Coronary artery (tissue), 2 donors: Measurements from ENCODE around the gene AFF3.

ENCODE experiments used
- DNase-seq: peaks from one replicate; pipeline ENCODE4 v3.0.0-alpha.2; 2017; ENCODE audit warnings: low spot score
- H3K27ac ChIP-seq, 2 donors: fragments of 200-600 bp; sonication (generic); one replicate each; pipeline ENCODE4 v1.5.1; 2016 to 2019
- H3K4me3 ChIP-seq: fragments of 200-600 bp; sonication (generic); 2 replicates; pipeline ENCODE4 v1.5.1; 2016; ENCODE audit warnings: mild to moderate bottlenecking, moderate library complexity
- TF ChIP-seq, protein P1 (sequence below): fragments of 200-600 bp; sonication (generic); IDR thresholded peaks from one replicate; pipeline ENCODE4 v1.5.1; 2019; ENCODE audit warnings: antibody characterized with exemption

Gene AFF3, protein sequence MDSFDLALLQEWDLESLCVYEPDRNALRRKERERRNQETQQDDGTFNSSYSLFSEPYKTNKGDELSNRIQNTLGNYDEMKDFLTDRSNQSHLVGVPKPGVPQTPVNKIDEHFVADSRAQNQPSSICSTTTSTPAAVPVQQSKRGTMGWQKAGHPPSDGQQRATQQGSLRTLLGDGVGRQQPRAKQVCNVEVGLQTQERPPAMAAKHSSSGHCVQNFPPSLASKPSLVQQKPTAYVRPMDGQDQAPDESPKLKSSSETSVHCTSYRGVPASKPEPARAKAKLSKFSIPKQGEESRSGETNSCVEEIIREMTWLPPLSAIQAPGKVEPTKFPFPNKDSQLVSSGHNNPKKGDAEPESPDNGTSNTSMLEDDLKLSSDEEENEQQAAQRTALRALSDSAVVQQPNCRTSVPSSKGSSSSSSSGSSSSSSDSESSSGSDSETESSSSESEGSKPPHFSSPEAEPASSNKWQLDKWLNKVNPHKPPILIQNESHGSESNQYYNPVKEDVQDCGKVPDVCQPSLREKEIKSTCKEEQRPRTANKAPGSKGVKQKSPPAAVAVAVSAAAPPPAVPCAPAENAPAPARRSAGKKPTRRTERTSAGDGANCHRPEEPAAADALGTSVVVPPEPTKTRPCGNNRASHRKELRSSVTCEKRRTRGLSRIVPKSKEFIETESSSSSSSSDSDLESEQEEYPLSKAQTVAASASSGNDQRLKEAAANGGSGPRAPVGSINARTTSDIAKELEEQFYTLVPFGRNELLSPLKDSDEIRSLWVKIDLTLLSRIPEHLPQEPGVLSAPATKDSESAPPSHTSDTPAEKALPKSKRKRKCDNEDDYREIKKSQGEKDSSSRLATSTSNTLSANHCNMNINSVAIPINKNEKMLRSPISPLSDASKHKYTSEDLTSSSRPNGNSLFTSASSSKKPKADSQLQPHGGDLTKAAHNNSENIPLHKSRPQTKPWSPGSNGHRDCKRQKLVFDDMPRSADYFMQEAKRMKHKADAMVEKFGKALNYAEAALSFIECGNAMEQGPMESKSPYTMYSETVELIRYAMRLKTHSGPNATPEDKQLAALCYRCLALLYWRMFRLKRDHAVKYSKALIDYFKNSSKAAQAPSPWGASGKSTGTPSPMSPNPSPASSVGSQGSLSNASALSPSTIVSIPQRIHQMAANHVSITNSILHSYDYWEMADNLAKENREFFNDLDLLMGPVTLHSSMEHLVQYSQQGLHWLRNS (N-terminal part only)

DNA sequence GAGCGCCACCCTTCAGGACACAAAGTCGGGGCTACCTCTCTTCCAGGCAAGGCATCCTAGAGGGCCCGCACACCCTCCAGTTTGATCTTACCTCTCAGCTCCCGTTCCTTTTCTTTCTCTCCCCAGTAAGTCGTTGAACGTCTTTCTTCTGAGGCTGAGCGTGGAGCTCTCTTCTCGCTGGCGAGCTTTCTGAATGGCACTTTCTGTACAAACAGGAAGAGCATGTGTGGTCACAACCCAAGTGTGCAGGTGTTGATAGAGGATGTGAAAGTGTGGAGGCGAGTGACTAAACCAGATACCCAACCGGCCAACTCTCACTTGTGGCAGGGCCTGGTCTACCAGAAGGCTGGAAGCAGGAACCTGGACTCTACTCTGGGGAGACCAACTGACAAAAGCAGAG lies at the start of gene AFF3:
TSS of gene AFF3 (minus strand) at position 198 of the 400 bp plus-strand sequence. CDS start 38,136 bp downstream, outside the sequence.
- TF ChIP-seq, protein P1, sequence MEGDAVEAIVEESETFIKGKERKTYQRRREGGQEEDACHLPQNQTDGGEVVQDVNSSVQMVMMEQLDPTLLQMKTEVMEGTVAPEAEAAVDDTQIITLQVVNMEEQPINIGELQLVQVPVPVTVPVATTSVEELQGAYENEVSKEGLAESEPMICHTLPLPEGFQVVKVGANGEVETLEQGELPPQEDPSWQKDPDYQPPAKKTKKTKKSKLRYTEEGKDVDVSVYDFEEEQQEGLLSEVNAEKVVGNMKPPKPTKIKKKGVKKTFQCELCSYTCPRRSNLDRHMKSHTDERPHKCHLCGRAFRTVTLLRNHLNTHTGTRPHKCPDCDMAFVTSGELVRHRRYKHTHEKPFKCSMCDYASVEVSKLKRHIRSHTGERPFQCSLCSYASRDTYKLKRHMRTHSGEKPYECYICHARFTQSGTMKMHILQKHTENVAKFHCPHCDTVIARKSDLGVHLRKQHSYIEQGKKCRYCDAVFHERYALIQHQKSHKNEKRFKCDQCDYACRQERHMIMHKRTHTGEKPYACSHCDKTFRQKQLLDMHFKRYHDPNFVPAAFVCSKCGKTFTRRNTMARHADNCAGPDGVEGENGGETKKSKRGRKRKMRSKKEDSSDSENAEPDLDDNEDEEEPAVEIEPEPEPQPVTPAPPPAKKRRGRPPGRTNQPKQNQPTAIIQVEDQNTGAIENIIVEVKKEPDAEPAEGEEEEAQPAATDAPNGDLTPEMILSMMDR = no peak
- DNase-seq = no peak
- Histone ChIP-seq H3K4me3 (no peak within 1 kb of the TSS), H3K27ac (no peak within 1 kb of the TSS)

DNA sequence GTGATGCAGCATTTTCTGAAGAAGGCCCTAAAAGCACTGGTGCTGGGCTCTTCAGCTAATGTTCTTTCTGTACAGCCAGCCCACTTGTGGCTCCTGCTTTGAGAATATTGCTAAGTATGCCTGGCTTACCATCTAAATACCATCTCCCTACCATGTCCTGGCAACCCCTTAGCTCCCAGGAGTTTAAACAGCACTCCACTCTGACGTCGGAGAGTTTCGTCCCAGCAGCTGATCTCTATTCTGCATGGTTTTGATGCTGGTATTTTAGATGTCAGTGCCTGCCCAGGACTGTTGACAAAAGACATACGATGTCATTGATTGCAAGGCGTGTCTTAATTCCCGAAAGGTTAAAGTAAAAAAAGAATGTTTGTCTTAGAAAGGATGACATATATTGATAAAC lies 47.0 kb upstream of the AFF3 start:
- Histone ChIP-seq H3K4me3 (no peak overlapping the region), H3K27ac (no peak overlapping the region)
- DNase-seq = no peak
- TF ChIP-seq, protein P1 = no peak

DNA sequence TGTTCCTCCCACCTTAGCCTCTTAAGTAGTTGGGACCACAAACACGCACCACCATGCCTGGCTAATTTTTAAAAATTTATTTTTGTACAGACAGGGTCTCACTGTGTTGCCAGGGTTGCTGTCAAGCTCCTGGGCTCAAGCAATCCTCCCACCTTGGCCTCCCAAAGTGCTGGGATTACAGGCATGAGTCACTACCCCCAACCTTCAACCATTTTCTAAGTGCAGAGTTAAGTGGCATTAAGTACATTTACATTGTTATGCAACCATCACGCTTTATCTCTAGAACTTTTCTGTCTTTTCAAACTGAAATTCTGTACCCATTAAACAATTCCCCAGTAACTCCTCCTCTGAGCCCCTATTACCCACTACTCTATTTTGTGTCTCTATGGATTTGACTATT lies 45.9 kb upstream of the AFF3 start:
- TF ChIP-seq, protein P1 = no peak
- Histone ChIP-seq H3K27ac (no peak overlapping the region), H3K4me3 (no peak overlapping the region)
- DNase-seq = no peak

DNA sequence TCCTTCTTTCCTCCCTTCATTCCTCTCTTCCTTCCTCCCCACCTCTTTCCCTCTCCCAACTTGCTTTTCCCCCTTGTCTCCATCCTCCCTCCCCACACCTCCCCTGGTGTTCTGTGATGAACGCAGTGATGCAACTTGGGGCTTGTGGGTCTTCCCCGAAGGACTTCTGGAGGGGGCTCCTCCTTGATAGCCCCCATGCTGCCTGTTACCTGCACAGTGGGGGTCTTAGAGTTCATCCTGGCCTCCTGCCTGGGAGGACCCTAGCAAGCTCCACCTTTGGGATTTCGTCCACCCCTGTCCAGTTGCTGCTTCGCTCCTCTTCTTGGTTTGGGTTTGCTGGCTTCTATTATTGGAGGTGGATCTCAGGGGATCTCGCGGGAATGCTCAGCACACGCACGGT lies 43.7 kb upstream of the AFF3 start:
- Histone ChIP-seq H3K4me3 (no peak overlapping the region), H3K27ac (no peak overlapping the region)
- no peak for DNase-seq
- TF ChIP-seq, protein P1 = no peak

DNA sequence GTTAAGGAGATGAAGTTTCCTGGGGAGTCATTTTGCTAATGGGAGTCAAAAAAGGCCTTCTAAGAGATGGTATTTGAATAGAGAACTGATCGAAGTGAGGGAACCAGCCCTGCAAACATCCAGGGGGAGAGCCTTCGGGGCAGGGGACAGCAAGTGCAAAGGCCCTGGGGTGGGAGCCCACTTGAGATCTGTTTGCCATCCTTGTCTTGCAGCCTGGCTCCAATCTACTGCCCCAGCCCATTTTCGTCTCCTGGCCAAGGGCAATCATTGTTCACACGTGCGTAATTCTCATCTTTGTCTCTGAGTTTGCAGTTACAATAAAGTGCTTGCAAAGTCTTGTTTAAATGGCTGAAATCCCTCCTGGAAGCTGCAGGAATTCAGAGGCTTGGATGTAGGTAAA lies 43.1 kb upstream of the AFF3 start:
- DNase-seq = no peak
- Histone ChIP-seq H3K4me3 (no peak overlapping the region), H3K27ac (no peak overlapping the region)

DNA sequence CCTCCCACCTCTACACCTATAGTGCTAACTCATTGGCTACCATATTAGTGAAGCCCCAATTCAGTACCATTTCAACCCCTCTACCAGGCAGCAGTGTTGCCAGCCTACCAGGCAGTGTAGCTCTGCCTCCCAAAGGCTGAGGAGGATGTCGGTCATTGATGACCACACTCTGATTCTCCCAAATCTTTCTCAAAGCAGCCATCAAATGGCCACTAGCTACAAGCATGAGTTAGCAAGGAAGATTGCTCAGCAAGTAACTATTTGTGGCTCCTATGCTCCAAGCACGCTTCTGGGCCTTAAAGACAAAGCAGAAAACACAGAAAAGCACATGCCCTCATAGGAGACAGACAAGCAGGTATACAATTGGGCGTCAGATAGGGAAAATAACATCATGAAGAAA lies 42.7 kb upstream of the AFF3 start:
- DNase-seq = no peak
- TF ChIP-seq, protein P1 = no peak
- no peak overlapping the region for H3K4me3 ChIP-seq
- peak overlapping the region in 1 of 2 donors; percentile 31 for H3K27ac ChIP-seq

More for the DNA sequence above, 43.1 kb upstream of the AFF3 start:
- TF ChIP-seq, protein P1 = no peak
